GM12892 (cell line): ENCODE data around the gene NEK10.

ENCODE experiments used
- POLR2A ChIP-seq: IDR thresholded peaks from 2 replicates; pipeline ENCODE4 v1.6.1; 2011; ENCODE audit warnings: low read depth, low read length, control low read depth
- POLR2AphosphoS5 ChIP-seq: IDR thresholded peaks from 2 replicates; pipeline ENCODE4 v1.6.1; 2011; ENCODE audit warnings: low read depth, low read length, control low read depth

GRCh38 chr3:27094721-27095120 lies 274.5 kb downstream of the NEK10 start:
- TF ChIP-seq POLR2AphosphoS5 (no peak), POLR2A (no peak)
